K562 (cell line): Measurements from ENCODE around the gene C2. TPM values are rescaled to one million over a fixed set of nuclear protein-coding genes. Genes with fewer than 3 reads are reported as not detected.

Experiments
- ATF4 ChIP-seq: fragments of 450-650 bp; formaldehyde crosslinking; IDR thresholded peaks from 2 replicates; pipeline ENCODE4 v1.4.0; 2022; ENCODE audit warnings: mild to moderate bottlenecking, moderate library complexity
- ATF6 ChIP-seq: sonication (generic); formaldehyde crosslinking; IDR thresholded peaks from 2 replicates; pipeline ENCODE4 v1.4.0; 2020; ENCODE audit warnings: mild to moderate bottlenecking, missing genetic modification reagents
- CREB1 ChIP-seq, 2 experiments: sonication (generic) in 1 of 2; formaldehyde crosslinking in 1 of 2; IDR thresholded peaks; 2 replicates each; pipeline versions ENCODE4 v1.6.1 to v1.8.0; 2012 to 2022; ENCODE audit warnings: inconsistent platforms in 1 of 2, mild to moderate bottlenecking in 1 of 2, missing genetic modification reagents in 1 of 2, moderate library complexity in 1 of 2
- CTCF ChIP-seq, 3 experiments: IDR thresholded peaks in 2 of 3; conservative IDR thresholded peaks in 1 of 3; 2 replicates each; pipeline ENCODE4 v1.5.1; 2011 to 2012; ENCODE audit warnings: low read length in 3 of 3, mild to moderate bottlenecking in 3 of 3, control low read depth in 2 of 3, improper control_type of control experiment in 1 of 3, inconsistent platforms in 1 of 3, low read depth in 1 of 3, mixed read lengths in 1 of 3, moderate library complexity in 1 of 3; ENCODE audit not compliant: insufficient read depth in 2 of 3
- FOXA3 ChIP-seq, 2 experiments: fragments of 450-650 bp in 1 of 2; sonication (generic) in 1 of 2; formaldehyde crosslinking; IDR thresholded peaks in 1 of 2; conservative IDR thresholded peaks in 1 of 2; 2 replicates each; pipeline versions ENCODE4 v1.4.0 to v1.8.0; 2020 to 2022; ENCODE audit warnings: mild to moderate bottlenecking in 2 of 2, missing genetic modification reagents in 1 of 2
- GABPA ChIP-seq: fragments of 200-800 bp; sonication (Bioruptor generic); conservative IDR thresholded peaks from 2 replicates; pipeline ENCODE4 v1.6.1; 2016; ENCODE audit warnings: low read depth, missing genetic modification characterization, missing compliant biosample characterization
- JUND ChIP-seq, 2 experiments: IDR thresholded peaks; 2 replicates in 1 of 2; 3 replicates in 1 of 2; pipeline ENCODE4 v1.6.1; 2011; ENCODE audit warnings: borderline replicate concordance in 2 of 2, low read depth in 2 of 2, low read length in 2 of 2, improper control_type of control experiment in 1 of 2, missing biosample characterization in 1 of 2, missing genetic modification characterization in 1 of 2, missing genetic modification reagents in 1 of 2
- KAT7 ChIP-seq: sonication (generic); formaldehyde crosslinking; IDR thresholded peaks from 2 replicates; pipeline ENCODE4 v1.8.0; 2022; ENCODE audit warnings: missing genetic modification reagents, mild to moderate bottlenecking, borderline replicate concordance
- MXI1 ChIP-seq: IDR thresholded peaks from 2 replicates; pipeline ENCODE4 v1.6.1; 2011; ENCODE audit warnings: low read depth, mild to moderate bottlenecking, improper control_type of control experiment, low read length
- MYNN ChIP-seq, 2 experiments: sonication (generic); formaldehyde crosslinking in 1 of 2; IDR thresholded peaks; 2 replicates each; pipeline versions ENCODE4 v1.5.0 to v1.6.1; 2016 to 2020; ENCODE audit warnings: antibody characterized with exemption in 1 of 2, missing genetic modification reagents in 1 of 2
- NRF1 ChIP-seq, 2 experiments: fragments of 450-650 bp; IDR thresholded peaks in 1 of 2; conservative IDR thresholded peaks in 1 of 2; 2 replicates each; pipeline ENCODE4 v1.6.1; 2014; ENCODE audit warnings: mild to moderate bottlenecking in 2 of 2
- RERE ChIP-seq: sonication (generic); formaldehyde crosslinking; IDR thresholded peaks from 2 replicates; pipeline ENCODE4 v1.8.0; 2023; ENCODE audit warnings: missing genetic modification reagents, mild to moderate bottlenecking, borderline replicate concordance
- U2AF1 ChIP-seq: fragments of 200-400 bp; formaldehyde crosslinking; optimal IDR thresholded peaks from 2 replicates; pipeline ENCODE3; 2017; ENCODE audit warnings: mild to moderate bottlenecking, low read depth, low read length, moderate library complexity
- ZNF785 ChIP-seq: fragments of 250-450 bp; sonication (Bioruptor Pico); IDR thresholded peaks from 2 replicates; pipeline ENCODE4 v1.4.0; 2020; ENCODE audit warnings: mild to moderate bottlenecking
- polyA plus RNA-seq, 8 experiments: library from polyadenylated mRNA; depleted of rRNA in 4 of 8; stranded (reverse) in 5 of 8; unstranded in 3 of 8; fragments of >200 nt; fragmentation: Nextera tagmentation in 2 of 8; fragmentation: Illumina TruSeq in 1 of 8; extraction: Ambion mirVana in 2 of 8; extraction: Trizol in 1 of 8; gene quantifications; 2 replicates each; pipeline versions ENCODE4 v1.2.1 to v1.2.3, GENCODE V29; 2011 to 2014; ENCODE audit warnings: inconsistent platforms in 1 of 8, missing spikeins in 1 of 8
- total RNA-seq, 7 experiments: library from RNA; depleted of rRNA in 6 of 7; stranded (reverse); fragments of >200 nt in 6 of 7; fragmentation: Illumina TruSeq in 2 of 7; extraction: Trizol in 2 of 7; gene quantifications; 2 replicates each; pipeline versions ENCODE4 v1.2.1 to v1.2.3, GENCODE V29; 2011 to 2021; ENCODE audit warnings: low replicate concordance in 1 of 7

The C2 gene
- total and polyA plus RNA-seq, 9 of the 15 experiments (the other 6 are each of a cell fraction or from before 2014, with no cell fraction given), result 0.05 to 1.1 (median 0.39) TPM; not detected in 1

- TF ChIP-seq ATF6 (peak; percentile 36; the same call in 1 of the 2 replicates), CTCF (IDR thresholded peaks at IDR 0.05 in 2 of 3, conservative IDR thresholded peaks at IDR 0.05 in 1 of 3; ENCODE audit: insufficient read depth in 2 of 3, low read depth in 1 of 3, low read length in 3 of 3) (peak in 1 of 3 experiments; percentile 15; a peak in 1 of 6 replicates), CREB1 (IDR thresholded peaks at IDR 0.05) (peak; percentile 45), CREB1 (CRISPR knock-in tag; IDR thresholded peaks at IDR 0.05) (peak; percentile 31; the same call in 1 of the 2 replicates), U2AF1 (peak; percentile 19), NRF1 (conservative IDR thresholded peaks at IDR 0.05 in 1 of 2, IDR thresholded peaks at IDR 0.05 in 1 of 2) (peak; percentile 92 to 93), RERE (no peak), KAT7 (CRISPR knock-in tag) (0 out of 2 replicates have a peak, but pooled peaks have one; percentile 14), JUND (IDR thresholded peaks at IDR 0.05; ENCODE audit: borderline replicate concordance, low read depth, low read length) (peak; percentile 58), JUND (tag; IDR thresholded peaks at IDR 0.05; ENCODE audit: borderline replicate concordance, low read depth, low read length) (peak; percentile 25; the same call in 1 of the 3 replicates), FOXA3 (CRISPR knock-in tag; conservative IDR thresholded peaks at IDR 0.05 in 1 of 2, IDR thresholded peaks at IDR 0.05 in 1 of 2) (no peak), MXI1 (peak; percentile 60; the same call in 1 of the 2 replicates), GABPA (tag) (peak; percentile 70), ATF4 (peak; percentile 41; the same call in 1 of the 2 replicates), MYNN (IDR thresholded peaks at IDR 0.05) (0 out of 2 replicates have a peak, but pooled peaks have one; percentile 35), MYNN (CRISPR knock-in tag; IDR thresholded peaks at IDR 0.05) (no peak), ZNF785 (CRISPR knock-in tag) (no peak)
Observed at GRCh38 chr6:31901953-31902643, 25.4 kb upstream of the C2 start, which contains the start of gene ZBTB12 (continued).
